ENCODE measurements around the gene DMD. TPM values are rescaled to one million over a fixed set of nuclear protein-coding genes. Genes with fewer than 3 reads are reported as not detected.

Gene DMD
- total RNA-seq, 2 experiments from 2014 or later: 0.27 to 0.49 TPM

DNA sequence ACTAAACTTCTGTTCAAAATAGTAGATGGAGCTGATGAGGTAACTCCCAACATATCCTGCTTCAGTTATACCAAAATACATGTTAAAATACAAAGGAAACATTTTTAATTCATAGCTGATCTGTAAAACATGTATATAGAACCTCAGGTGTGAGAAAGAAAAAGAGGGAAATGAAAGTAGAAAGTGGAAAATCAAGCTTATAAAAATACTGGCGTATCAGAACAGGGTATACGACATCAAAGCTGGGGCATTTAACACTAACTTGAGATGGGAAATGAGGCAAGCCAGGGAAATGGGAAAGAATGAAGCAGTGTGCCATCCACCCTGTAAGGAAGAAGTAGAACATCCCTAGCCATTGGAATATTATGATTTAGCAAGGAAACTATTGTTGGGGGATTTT is 767.5 kb downstream of the DMD start:
- POLR2A ChIA-PET: no interaction called here
- TF ChIP-seq, protein P1, sequence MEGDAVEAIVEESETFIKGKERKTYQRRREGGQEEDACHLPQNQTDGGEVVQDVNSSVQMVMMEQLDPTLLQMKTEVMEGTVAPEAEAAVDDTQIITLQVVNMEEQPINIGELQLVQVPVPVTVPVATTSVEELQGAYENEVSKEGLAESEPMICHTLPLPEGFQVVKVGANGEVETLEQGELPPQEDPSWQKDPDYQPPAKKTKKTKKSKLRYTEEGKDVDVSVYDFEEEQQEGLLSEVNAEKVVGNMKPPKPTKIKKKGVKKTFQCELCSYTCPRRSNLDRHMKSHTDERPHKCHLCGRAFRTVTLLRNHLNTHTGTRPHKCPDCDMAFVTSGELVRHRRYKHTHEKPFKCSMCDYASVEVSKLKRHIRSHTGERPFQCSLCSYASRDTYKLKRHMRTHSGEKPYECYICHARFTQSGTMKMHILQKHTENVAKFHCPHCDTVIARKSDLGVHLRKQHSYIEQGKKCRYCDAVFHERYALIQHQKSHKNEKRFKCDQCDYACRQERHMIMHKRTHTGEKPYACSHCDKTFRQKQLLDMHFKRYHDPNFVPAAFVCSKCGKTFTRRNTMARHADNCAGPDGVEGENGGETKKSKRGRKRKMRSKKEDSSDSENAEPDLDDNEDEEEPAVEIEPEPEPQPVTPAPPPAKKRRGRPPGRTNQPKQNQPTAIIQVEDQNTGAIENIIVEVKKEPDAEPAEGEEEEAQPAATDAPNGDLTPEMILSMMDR (IDR thresholded peaks at IDR 0.05): no peak
- Mint-ChIP-seq H3K27ac (no peak overlapping the region), H3K4me1 (ENCODE audit: low read depth) (peaks cover 8% of the 10 kb centered on the region), H3K4me3 (no peak overlapping the region), H3K27me3 (no peaks in the 10 kb centered on the region), H3K36me3 (ENCODE audit: low read depth) (no peaks in the 10 kb centered on the region), H3K9me3 (no peaks in the 10 kb centered on the region)
- CTCF ChIA-PET: no interaction called here
- intact Hi-C loops (cut with micrococcal nuclease): no loop called here
- no peak for DNase-seq
- ATAC-seq: no peak

DNA sequence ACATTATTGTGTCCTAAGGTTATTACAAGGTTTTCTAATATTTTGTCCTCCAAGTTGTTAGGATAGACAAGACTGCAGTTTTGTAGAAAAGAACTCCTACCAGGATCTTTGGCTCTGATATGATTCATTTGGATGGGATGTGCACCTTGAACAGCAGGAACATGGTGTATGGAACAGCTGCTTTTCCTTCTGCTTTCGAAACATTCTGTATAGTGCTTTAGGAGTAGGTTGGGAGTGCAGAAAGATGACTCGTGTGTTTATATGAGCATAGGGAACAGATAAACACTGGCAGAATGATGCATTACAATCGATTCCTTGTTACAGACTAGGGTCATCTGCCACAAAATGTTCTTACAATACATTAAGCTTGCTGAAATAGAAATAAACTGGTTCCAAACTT is 790.1 kb downstream of the DMD start:
- TF ChIP-seq, protein P1 (IDR thresholded peaks at IDR 0.05): no peak
- H3K27ac Mint-ChIP-seq: no peak overlapping the region
- ChIA-PET CTCF (no interaction called here), POLR2A (no interaction called here)
- H3K4me3 Mint-ChIP-seq: no peak overlapping the region
- no peak for ATAC-seq
- no peaks in the 10 kb centered on the region for H3K4me1 Mint-ChIP-seq (ENCODE audit: low read depth)
- H3K36me3 Mint-ChIP-seq (ENCODE audit: low read depth): no peaks in the 10 kb centered on the region
- H3K27me3 Mint-ChIP-seq: no peaks in the 10 kb centered on the region
- intact Hi-C loops (cut with micrococcal nuclease): no loop called here
- H3K9me3 Mint-ChIP-seq: no peaks in the 10 kb centered on the region
- no peak for DNase-seq

DNA sequence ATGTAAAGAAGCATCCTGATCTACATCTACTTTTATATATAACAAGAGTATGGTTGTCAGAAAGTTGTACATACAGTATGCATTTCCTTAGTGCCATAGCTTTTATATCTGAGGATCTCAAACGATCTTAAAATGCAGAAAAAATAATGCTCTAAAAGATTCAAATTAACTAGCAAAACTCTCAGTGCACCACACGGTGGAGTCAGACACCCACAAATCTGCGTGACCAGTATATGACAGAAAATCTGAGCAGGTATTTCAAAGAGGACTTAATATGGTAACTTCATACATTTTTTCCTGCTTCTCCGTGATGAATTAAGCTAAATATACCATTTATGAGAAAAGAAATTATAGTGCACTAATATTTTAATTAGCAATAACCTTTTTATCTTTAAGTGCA is 803.0 kb downstream of the DMD start:
- Mint-ChIP-seq H3K4me3 (no peak overlapping the region), H3K9me3 (no peaks in the 10 kb centered on the region), H3K36me3 (ENCODE audit: low read depth) (no peaks in the 10 kb centered on the region), H3K27me3 (no peaks in the 10 kb centered on the region), H3K4me1 (ENCODE audit: low read depth) (no peaks in the 10 kb centered on the region), H3K27ac (no peak overlapping the region)
- TF ChIP-seq, protein P1 (IDR thresholded peaks at IDR 0.05): no peak
- POLR2A ChIA-PET: no interaction called here
- intact Hi-C loops (cut with micrococcal nuclease): no loop called here
- no peak for ATAC-seq
- peak; percentile 13 for DNase-seq
- CTCF ChIA-PET: interaction anchor here (1.1 to 1.4 kb wide), 2 partner anchors 89 to 122 kb away, joined by 3 to 5 read pairs; no protein-coding TSS in a partner anchor

DNA sequence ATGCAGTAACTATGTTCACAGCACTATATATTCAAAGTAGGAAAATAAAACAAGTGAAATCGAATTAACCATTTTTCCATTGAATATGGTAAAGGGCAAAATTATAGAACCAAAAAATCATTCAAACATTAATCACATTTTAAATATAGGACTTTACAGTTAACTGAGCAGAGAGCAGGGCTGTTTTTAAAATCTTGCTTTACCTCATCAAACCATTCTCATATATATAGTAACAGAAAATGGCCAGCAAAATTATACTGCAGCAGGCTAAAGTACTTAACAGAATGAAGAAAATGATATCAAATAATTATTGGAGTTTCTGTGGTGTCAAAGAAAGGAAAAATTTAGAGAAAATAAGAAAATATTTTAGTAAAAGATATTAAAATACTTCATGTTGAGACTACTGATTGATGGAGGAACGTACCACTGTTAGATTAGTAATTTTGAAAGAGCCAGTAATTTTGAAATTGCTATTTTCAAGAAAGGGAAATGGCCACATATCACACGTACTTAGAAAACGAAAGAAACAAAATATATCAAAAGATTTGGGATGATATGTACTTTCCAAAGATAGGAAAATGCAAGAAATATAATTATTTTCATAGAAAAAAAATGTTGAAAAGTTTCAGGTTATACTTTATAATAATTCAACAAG is 813.7 kb downstream of the DMD start:
- CTCF ChIA-PET: no interaction called here
- TF ChIP-seq, protein P1 (IDR thresholded peaks at IDR 0.05): no peak
- no peak overlapping the region for H3K27ac Mint-ChIP-seq
- no peak overlapping the region for H3K4me3 Mint-ChIP-seq
- POLR2A ChIA-PET: no interaction called here
- no peaks in the 10 kb centered on the region for H3K36me3 Mint-ChIP-seq (ENCODE audit: low read depth)
- intact Hi-C loops (cut with micrococcal nuclease): no loop called here
- H3K4me1 Mint-ChIP-seq (ENCODE audit: low read depth): no peaks in the 10 kb centered on the region
- H3K27me3 Mint-ChIP-seq: no peaks in the 10 kb centered on the region
- no peak for ATAC-seq
- DNase-seq: no peak
- H3K9me3 Mint-ChIP-seq: no peaks in the 10 kb centered on the region

DNA sequence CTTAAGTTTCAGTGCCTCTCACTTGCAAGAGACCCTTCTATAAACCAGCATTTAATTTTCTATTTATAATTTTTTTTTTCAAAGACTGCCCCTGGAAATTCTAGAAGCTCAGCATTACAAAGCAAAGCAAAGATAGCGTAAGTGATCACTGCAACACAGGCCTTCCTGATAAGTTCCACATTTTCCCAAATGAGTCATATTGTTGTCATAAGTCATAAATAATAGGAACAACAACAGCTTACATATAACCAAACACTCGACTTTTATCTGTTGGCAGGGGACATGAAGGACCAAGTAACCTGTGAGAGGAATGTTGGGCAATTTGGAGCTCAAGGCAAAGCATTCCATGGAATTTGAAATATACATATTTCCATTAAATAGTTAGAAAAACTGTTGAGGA is 815.5 kb downstream of the DMD start:
- Mint-ChIP-seq H3K4me3 (no peak overlapping the region), H3K4me1 (ENCODE audit: low read depth) (no peaks in the 10 kb centered on the region), H3K9me3 (no peaks in the 10 kb centered on the region), H3K27me3 (no peaks in the 10 kb centered on the region), H3K27ac (no peak overlapping the region), H3K36me3 (ENCODE audit: low read depth) (no peaks in the 10 kb centered on the region)
- POLR2A ChIA-PET: no interaction called here
- intact Hi-C loops (cut with micrococcal nuclease): no loop called here
- TF ChIP-seq, protein P1 (IDR thresholded peaks at IDR 0.05): no peak
- CTCF ChIA-PET: no interaction called here
- ATAC-seq (no peak), DNase-seq (no peak)
